LNCAP (cell line): ENCODE data around the gene STXBP1.

Experiments used
- TF ChIP-seq, protein P1 (sequence below): fragments of 450-650 bp; IDR thresholded peaks from 2 replicates; pipeline ENCODE4 v1.5.1; 2017; ENCODE audit warnings: mild to moderate bottlenecking

The STXBP1 gene

DNA sequence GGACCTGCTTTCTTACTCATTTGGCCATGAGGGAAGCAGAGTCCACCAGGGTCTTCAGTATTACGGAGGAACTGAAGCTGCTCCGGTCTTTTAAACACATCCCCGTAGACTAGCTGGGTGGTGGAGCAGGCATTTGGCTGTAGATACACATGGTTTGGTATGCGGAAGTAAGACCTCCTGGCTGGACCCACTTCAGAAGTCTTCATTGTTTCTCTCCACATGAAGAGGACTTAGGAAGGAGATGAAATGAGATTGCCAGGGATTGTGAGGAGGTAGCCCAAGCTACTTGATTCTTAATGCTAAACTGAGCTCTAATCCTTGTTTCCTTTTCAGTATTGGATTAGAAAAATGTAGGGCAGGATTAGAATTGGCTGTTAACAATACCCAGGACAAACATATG lies 32.9 kb downstream of the STXBP1 start:
- TF ChIP-seq, protein P1, sequence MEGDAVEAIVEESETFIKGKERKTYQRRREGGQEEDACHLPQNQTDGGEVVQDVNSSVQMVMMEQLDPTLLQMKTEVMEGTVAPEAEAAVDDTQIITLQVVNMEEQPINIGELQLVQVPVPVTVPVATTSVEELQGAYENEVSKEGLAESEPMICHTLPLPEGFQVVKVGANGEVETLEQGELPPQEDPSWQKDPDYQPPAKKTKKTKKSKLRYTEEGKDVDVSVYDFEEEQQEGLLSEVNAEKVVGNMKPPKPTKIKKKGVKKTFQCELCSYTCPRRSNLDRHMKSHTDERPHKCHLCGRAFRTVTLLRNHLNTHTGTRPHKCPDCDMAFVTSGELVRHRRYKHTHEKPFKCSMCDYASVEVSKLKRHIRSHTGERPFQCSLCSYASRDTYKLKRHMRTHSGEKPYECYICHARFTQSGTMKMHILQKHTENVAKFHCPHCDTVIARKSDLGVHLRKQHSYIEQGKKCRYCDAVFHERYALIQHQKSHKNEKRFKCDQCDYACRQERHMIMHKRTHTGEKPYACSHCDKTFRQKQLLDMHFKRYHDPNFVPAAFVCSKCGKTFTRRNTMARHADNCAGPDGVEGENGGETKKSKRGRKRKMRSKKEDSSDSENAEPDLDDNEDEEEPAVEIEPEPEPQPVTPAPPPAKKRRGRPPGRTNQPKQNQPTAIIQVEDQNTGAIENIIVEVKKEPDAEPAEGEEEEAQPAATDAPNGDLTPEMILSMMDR, result no peak

DNA sequence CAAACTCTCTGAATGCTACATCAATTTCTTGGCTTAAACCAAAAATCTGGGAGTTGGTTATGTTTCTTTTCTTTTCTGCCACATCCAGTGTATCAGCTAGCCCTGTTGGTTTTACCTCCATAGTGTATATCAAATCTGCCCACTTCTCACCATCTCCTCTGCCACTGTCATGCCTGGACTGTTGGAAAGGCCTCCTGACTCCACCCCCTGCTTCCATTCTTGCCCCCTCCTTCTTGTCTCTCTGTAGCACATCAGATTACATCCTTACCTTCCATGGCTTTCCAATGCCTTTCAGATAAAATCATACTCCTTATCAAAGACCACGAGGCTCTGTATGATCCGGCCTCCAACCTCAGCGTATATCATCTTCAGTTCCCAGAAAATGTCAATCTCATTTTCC lies 35.4 kb downstream of the STXBP1 start:
- TF ChIP-seq, protein P1, result no peak

DNA sequence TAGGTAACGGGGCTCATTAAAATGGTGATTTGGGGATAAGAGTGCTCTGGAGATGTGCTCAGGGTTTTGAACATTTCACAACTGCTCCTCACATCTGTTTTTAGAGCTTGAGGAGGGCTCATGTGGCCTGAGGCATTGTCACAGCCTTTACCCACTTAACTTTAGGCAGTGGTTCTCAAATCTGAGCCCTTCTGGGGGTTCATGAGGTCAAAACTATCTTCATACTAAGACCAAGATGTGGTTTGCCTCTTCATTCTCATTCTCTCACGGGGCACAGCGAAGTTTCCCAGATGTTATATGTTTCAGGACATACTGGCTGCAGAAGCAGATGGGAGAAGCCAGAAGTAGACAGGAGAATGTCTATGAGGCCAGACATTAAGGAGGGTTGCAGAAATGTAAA lies 38.4 kb downstream of the STXBP1 start:
- TF ChIP-seq, protein P1, result no peak

DNA sequence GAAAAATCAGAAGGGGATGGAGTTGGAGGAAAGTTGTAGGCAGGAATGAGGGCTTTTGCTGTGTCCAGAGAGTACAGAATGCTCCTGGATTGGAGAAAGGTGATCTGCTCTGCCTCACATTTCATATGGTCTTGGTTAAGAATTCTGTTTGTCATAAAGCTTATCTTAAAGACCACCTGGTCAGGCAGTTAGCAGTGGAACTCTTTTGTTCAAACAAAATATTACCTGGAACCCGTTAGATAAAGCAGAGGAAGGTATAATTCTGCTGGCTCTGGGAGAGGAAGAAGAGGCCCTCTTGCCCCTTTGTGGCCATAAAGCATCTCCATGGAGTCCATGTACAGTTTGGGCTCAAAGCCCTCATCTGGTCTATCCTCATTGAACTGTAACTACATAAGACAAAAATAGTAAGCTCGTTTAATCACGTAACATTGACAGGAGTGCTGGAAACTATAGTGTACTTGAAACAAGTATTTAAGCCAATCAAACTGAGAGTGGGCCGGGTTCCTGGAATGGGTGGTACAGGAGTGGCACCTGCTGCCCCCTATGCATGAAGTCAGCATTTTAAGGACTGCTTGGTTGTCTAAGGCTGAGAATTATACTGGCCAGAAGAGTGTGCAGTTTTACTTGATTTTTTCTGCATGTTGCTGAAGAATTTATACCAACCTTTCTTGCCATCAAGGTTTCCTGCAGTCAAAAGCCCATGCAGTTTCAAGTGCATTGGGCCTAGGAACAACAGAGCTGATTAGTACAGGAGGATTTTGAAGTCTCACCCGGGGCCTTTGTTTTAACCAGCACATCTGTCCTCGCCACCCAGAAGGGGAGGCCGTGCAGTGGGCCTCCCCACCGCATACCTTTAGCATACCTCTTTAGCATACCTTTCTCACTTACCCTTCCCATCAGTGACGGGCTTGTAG lies 39.9 kb downstream of the STXBP1 start:
- TF ChIP-seq, protein P1, result no peak

DNA sequence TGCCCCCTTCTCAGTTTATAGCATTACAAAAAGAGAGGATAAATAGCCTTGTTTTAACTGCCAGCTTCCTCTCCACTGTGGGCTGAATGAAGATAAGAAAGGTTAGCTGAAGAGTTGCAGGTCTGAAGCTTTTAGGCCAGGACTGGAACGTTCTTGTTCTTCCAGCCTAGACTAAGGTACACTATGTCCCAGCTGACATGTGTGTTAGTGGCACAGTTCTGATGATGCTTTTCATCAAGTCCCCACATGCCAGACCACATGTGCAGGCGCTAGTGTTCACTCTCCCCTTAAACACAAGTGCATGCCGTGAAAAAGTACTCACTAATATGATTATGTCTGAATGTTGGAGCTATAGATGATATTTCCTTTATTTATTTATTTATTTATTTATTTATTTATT lies 40.7 kb downstream of the STXBP1 start:
- TF ChIP-seq, protein P1, result no peak

DNA sequence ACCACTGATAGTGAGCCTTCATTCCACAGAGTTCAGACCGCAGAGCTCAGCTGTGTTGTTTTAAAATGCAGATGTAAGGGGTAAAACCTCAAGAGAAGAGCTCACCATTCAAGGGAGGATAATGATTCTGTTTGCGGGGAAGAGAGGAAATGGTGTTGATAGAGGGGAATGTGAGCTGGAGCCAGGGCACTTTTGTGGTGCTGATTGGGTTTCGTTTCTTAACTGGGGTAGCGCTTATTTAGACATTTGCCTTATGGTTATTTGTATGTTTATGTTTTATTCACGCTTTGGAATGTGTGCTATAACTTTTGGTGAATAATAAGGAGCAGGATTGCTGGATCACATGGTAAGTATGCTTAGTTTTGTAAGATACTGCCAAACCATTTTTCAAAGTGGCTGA lies 42.5 kb downstream of the STXBP1 start:
- TF ChIP-seq, protein P1, result no peak

DNA sequence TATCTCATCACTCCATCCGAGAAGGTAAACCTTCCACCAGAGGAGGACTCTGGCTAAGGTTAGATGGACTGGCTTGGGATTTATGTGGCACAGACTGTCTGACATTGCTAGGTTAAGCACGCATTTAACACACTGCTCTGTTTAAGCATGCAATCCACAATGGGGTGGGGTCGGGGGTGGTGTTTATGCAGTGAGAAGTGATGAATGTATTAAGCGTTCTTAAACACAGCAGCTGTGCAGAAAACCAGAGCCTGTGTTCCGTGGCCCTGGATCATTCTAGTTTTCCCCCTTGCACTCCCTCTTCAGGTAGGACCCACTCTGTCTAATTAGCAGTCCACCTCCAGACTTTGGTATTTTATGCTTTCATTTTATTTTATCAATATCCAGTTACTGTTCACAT lies 46.4 kb downstream of the STXBP1 start:
- TF ChIP-seq, protein P1, result no peak
